HT1080 (cell line): ENCODE results near the gene CAV2. TPM values are rescaled to one million over a fixed set of nuclear protein-coding genes. Genes with fewer than 3 reads are reported as not detected.
A peak's percentile ranks its signal among the peaks of the same experiment; 100 is the strongest.

Experiments used
- DNase-seq: peaks from one replicate; pipeline ENCODE4 v3.0.0-alpha.2; 2015; ENCODE audit warnings: low read depth
- total RNA-seq: library from RNA; depleted of rRNA; stranded (reverse); fragments of >200 nt; shearing (Covaris generic); gene quantifications from 2 replicates; pipeline ENCODE4 v1.2.3, GENCODE V29; 2014

The CAV2 gene
- total RNA-seq, 1 experiment from 2014 or later, result 94.8 TPM

GRCh38 chr7:116494472-116494871, 5.1 kb upstream of the CAV2 start:
- no peak for DNase-seq

- peak; percentile 17 for DNase-seq
These were observed 3.8 kb upstream of the CAV2 start for GRCh38 chr7:116495736-116496135.

GRCh38 chr7:116496653-116497052, 2.9 kb upstream of the CAV2 start:
- no peak for DNase-seq

GRCh38 chr7:116497708-116498107, 1.8 kb upstream of the CAV2 start:
- no peak for DNase-seq

- peak; percentile 73 for DNase-seq
These were observed 728 bp downstream of the CAV2 start for GRCh38 chr7:116500078-116500853.

- DNase-seq, result no peak
These were observed 2.1 kb downstream of the CAV2 start for GRCh38 chr7:116501425-116502167.

GRCh38 chr7:116502201-116503096, 2.9 kb downstream of the CAV2 start:
- DNase-seq, result no peak

- DNase-seq, result no peak
These were observed 4.3 kb downstream of the CAV2 start for GRCh38 chr7:116503835-116504234.

- no peak for DNase-seq
These were observed 5.7 kb downstream of the CAV2 start for GRCh38 chr7:116505278-116505677.

- no peak for DNase-seq
These were observed 6.3 kb downstream of the CAV2 start for GRCh38 chr7:116505823-116506222.

GRCh38 chr7:116509982-116510579, 10.5 kb downstream of the CAV2 start:
- DNase-seq, result no peak

- DNase-seq, result no peak
These were observed 11.3 kb downstream of the CAV2 start for GRCh38 chr7:116510795-116511194.

- DNase-seq, result peak; percentile 95
These were observed 12.3 kb downstream of the CAV2 start for GRCh38 chr7:116511552-116512519.

- DNase-seq, result peak; percentile 78
These were observed 13.1 kb downstream of the CAV2 start for GRCh38 chr7:116512520-116513188.

- no peak for DNase-seq
These were observed 16.0 kb downstream of the CAV2 start for GRCh38 chr7:116515584-116515983.

GRCh38 chr7:116516324-116516723, 16.8 kb downstream of the CAV2 start:
- no peak for DNase-seq

- no peak for DNase-seq
These were observed 18.1 kb downstream of the CAV2 start for GRCh38 chr7:116517626-116518025.

GRCh38 chr7:116518961-116519360, 19.4 kb downstream of the CAV2 start:
- no peak for DNase-seq

GRCh38 chr7:116521046-116521664, 21.6 kb downstream of the CAV2 start:
- no peak for DNase-seq
